Mesenchymal stem cell (in vitro differentiated cells and primary cell): ENCODE results near the gene CTSL.

ENCODE experiments used
- DNase-seq: peaks from one replicate; pipeline ENCODE4 v3.0.0-alpha.2; 2013
- H2AFZ ChIP-seq: one replicate; pipeline ENCODE4 v1.6.1; 2013; ENCODE audit warnings: low read depth, mild to moderate bottlenecking, control low read depth, inconsistent platforms, low read length, moderate library complexity
- H2AK5ac ChIP-seq: 2 replicates; pipeline ENCODE4 v1.6.1; 2013; ENCODE audit warnings: low read length, moderate library complexity, mild to moderate bottlenecking, inconsistent platforms; ENCODE audit not compliant: severe bottlenecking
- H2BK120ac ChIP-seq: one replicate; pipeline ENCODE4 v1.6.1; 2013; ENCODE audit warnings: low read depth, mild to moderate bottlenecking, inconsistent platforms, low read length, moderate library complexity
- H2BK12ac ChIP-seq, 2 experiments: one replicate each; pipeline ENCODE4 v1.6.1; 2013; ENCODE audit warnings: inconsistent platforms in 2 of 2, low read length in 2 of 2, mild to moderate bottlenecking in 2 of 2, moderate library complexity in 2 of 2, control low read depth in 1 of 2
- H2BK15ac ChIP-seq: one replicate; pipeline ENCODE4 v1.6.1; 2013; ENCODE audit warnings: mild to moderate bottlenecking, low read depth, inconsistent platforms; ENCODE audit not compliant: poor library complexity, severe bottlenecking
- H2BK5ac ChIP-seq: 2 replicates; pipeline ENCODE4 v1.6.1; 2013; ENCODE audit warnings: low read depth, mild to moderate bottlenecking, low read length, control low read depth, inconsistent platforms; ENCODE audit not compliant: poor library complexity, severe bottlenecking
- H3K14ac ChIP-seq, 2 experiments: one replicate each; pipeline ENCODE4 v1.6.1; 2013; ENCODE audit warnings: inconsistent platforms in 2 of 2, low read length in 2 of 2, control low read depth in 1 of 2, mild to moderate bottlenecking in 1 of 2, moderate library complexity in 1 of 2
- H3K18ac ChIP-seq, 2 experiments: one replicate each; pipeline ENCODE4 v1.6.1; 2013; ENCODE audit warnings: inconsistent platforms in 2 of 2, low read length in 2 of 2, control low read depth in 1 of 2, low read depth in 1 of 2, mild to moderate bottlenecking in 1 of 2
- H3K23ac ChIP-seq, 2 experiments: one replicate each; pipeline ENCODE4 v1.6.1; 2013; ENCODE audit warnings: inconsistent platforms in 2 of 2, low read length in 2 of 2, mild to moderate bottlenecking in 2 of 2, moderate library complexity in 2 of 2, control low read depth in 1 of 2
- H3K27ac ChIP-seq: 2 replicates; pipeline ENCODE4 v1.5.1; 2013; ENCODE audit warnings: mild to moderate bottlenecking, moderate library complexity, low read length, control low read depth, inconsistent platforms; ENCODE audit not compliant: poor library complexity, severe bottlenecking
- H3K27me3 ChIP-seq, 2 experiments: 2 replicates each; pipeline versions ENCODE4 v1.6.1 to v1.7.0; 2013; ENCODE audit warnings: low read length in 2 of 2, mild to moderate bottlenecking in 2 of 2, moderate library complexity in 2 of 2, control low read depth in 1 of 2, inconsistent platforms in 1 of 2; ENCODE audit not compliant: control insufficient read depth in 1 of 2, insufficient read depth in 1 of 2
- H3K36me3 ChIP-seq, 2 experiments: 2 replicates each; pipeline versions ENCODE4 v1.6.1 to v1.7.0; 2013; ENCODE audit warnings: low read length in 2 of 2, control low read depth in 1 of 2, inconsistent platforms in 1 of 2, low read depth in 1 of 2, mild to moderate bottlenecking in 1 of 2; ENCODE audit not compliant: insufficient read depth in 2 of 2, control insufficient read depth in 1 of 2
- H3K4ac ChIP-seq, 2 experiments: one replicate each; pipeline ENCODE4 v1.6.1; 2013; ENCODE audit warnings: inconsistent platforms in 2 of 2, low read length in 2 of 2, mild to moderate bottlenecking in 2 of 2, moderate library complexity in 2 of 2, control low read depth in 1 of 2, low read depth in 1 of 2
- H3K4me1 ChIP-seq: 2 replicates; pipeline ENCODE4 v1.6.1; 2013; ENCODE audit warnings: low read depth, low read length, control low read depth; ENCODE audit not compliant: control insufficient read depth, insufficient read depth
- H3K4me2 ChIP-seq: 2 replicates; pipeline ENCODE4 v1.6.1; 2013; ENCODE audit warnings: low read length, mild to moderate bottlenecking, inconsistent platforms; ENCODE audit not compliant: poor library complexity, severe bottlenecking
- H3K4me3 ChIP-seq, 2 experiments: 2 replicates each; pipeline versions ENCODE4 v1.5.1 to v1.7.0; 2013; ENCODE audit warnings: low read length in 2 of 2, mild to moderate bottlenecking in 2 of 2, control low read depth in 1 of 2, low read depth in 1 of 2; ENCODE audit not compliant: insufficient read depth in 1 of 2
- H3K79me1 ChIP-seq: replicated peaks from 2 replicates; pipeline ENCODE4 v1.6.1; 2013; ENCODE audit warnings: mild to moderate bottlenecking, control low read depth, low read length, inconsistent platforms; ENCODE audit not compliant: poor library complexity, severe bottlenecking
- H3K9ac ChIP-seq: 2 replicates; pipeline ENCODE4 v1.7.0; 2013; ENCODE audit warnings: mild to moderate bottlenecking, low read length, moderate library complexity
- H3K9me3 ChIP-seq: 2 replicates; pipeline ENCODE4 v1.7.0; 2013; ENCODE audit warnings: mild to moderate bottlenecking, low read length; ENCODE audit not compliant: control insufficient read depth
- H4K8ac ChIP-seq: one replicate; pipeline ENCODE4 v1.6.1; 2013; ENCODE audit warnings: inconsistent platforms, mild to moderate bottlenecking, low read length, moderate library complexity
- H4K91ac ChIP-seq: one replicate; pipeline ENCODE4 v1.6.1; 2013; ENCODE audit warnings: mild to moderate bottlenecking, low read length, inconsistent platforms
- WGBS: methylation state at CpG from one replicate; pipeline ENCODE4 v1.1.7; 2013; ENCODE audit warnings: mixed read lengths; 5-methylcytosine and 5-hydroxymethylcytosine counted together

Gene CTSL

DNA sequence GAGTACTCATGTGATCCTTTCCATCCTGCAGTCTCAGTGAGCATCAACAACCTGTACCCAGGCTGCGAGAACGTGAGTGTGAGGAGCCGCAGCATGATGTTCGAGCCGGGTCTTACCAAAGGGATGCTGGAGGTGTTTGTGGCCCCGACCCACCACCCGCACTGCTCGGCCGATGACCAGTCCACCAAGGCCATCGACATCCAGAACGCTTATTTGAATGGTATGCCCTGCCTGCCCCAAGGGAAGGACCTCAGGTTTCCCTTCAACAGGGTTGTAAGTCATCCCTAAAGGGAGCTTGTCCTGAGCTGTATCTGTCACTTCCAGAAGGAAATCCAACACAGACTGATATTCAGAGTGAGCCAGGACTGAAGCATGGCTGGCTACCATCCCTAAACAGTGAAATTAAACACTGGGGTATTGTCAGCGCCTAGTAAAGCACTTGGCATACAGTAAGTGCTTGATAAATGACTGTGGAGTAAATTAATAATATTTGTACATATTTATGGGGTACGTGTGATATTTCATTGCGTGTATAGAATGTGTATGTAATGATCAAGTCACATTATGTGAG is 39.3 kb upstream of the CTSL start:
- Histone ChIP-seq H3K27me3 (no peaks in the 10 kb centered on the region), H3K14ac (peak overlapping the region in 1 of 2 experiments; percentile 78), H3K23ac (no peak overlapping the region), H2AFZ (no peak overlapping the region), H3K4me2 (no peak overlapping the region), H2BK120ac (no peak overlapping the region), H3K18ac (peak overlapping the region in 1 of 2 experiments; percentile 79), H3K9me3 (peaks cover 6% of the 10 kb centered on the region), H2AK5ac (no peak overlapping the region), H3K9ac (no peak overlapping the region), H2BK5ac (no peak overlapping the region), H3K4me3 (no peak overlapping the region), H3K4ac (peak overlapping the region in 1 of 2 experiments; percentile 43), H2BK15ac (no peak overlapping the region), H4K91ac (peak overlapping the region; percentile 15), H3K27ac (no peak overlapping the region), H4K8ac (peak overlapping the region; percentile 84), H3K36me3 (peaks cover 17 to 37% of the 10 kb centered on the region in 2 experiments), H2BK12ac (peak overlapping the region in 1 of 2 experiments; percentile 58), H3K4me1 (peaks cover 11% of the 10 kb centered on the region), H3K79me1 (peaks cover 16% of the 10 kb centered on the region)
- DNase-seq, result no peak
- 98% methylated on average over 14 of the region's 14 CpGs for WGBS

DNA sequence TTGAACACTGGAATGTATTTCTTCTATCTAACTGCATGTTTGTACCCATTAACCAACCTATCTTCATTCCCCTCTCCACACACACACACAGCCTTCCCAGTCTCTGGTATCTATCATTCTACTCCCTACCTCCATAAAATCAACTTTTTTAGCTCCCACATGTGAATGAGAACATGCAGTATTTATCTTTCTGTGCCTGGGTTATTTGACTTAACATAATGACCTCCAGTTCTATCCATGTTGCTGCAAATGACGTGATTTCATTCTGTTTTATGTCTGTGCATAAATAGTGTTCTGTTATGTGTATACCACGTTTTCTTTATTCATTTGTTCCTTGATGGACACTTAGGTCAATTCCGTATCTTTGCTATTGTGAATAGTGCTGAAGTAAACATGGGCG is 38.7 kb upstream of the CTSL start:
- Histone ChIP-seq H3K4me2 (no peak overlapping the region), H3K79me1 (peaks cover 16% of the 10 kb centered on the region), H3K27me3 (no peaks in the 10 kb centered on the region), H3K27ac (no peak overlapping the region), H3K23ac (no peak overlapping the region), H3K9me3 (peaks cover 11% of the 10 kb centered on the region), H3K36me3 (peaks cover 12 to 31% of the 10 kb centered on the region in 2 experiments), H2BK12ac (no peak overlapping the region), H3K4me1 (peaks cover 11% of the 10 kb centered on the region), H2AFZ (no peak overlapping the region), H3K4me3 (no peak overlapping the region), H3K14ac (no peak overlapping the region), H4K8ac (no peak overlapping the region), H3K9ac (no peak overlapping the region), H4K91ac (no peak overlapping the region), H3K4ac (no peak overlapping the region), H2BK120ac (no peak overlapping the region), H2BK15ac (no peak overlapping the region), H3K18ac (no peak overlapping the region), H2BK5ac (no peak overlapping the region), H2AK5ac (no peak overlapping the region)
- no peak for DNase-seq
- WGBS, result 91% methylated on average over 3 of the region's 4 CpGs

DNA sequence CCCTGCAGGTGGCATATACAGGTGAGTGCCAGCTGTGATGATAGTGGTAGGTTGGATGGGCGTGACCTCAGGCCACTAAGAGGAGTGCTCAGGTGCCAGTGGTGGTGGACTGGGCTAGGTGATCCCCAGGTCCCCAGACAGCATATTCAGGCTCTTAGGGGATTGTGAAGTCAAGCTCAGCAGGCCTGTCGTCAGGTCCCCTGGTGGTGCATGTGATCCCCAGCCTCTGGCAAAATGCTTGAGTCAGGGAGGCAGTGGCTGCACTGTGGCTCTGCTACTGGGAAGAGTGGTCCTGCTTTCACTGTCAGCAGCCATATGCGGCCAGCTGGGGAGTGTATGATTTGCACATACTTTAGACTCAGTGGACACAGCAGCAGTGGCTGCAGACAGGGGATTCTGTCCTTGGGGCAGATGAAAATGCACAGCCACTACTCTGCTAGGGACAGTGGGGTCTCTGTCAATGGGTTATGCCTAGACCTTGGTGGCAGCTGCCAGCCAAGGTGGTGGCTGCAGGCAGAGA is 31.6 kb upstream of the CTSL start:
- H3K18ac ChIP-seq, result no peak overlapping the region
- no peak for DNase-seq
- H3K4me1 ChIP-seq, result peaks cover 2% of the 10 kb centered on the region
- no peak overlapping the region for H2BK12ac ChIP-seq
- no peak overlapping the region for H2BK15ac ChIP-seq
- no peak overlapping the region for H2BK120ac ChIP-seq
- H2BK5ac ChIP-seq, result no peak overlapping the region
- no peak overlapping the region for H2AK5ac ChIP-seq
- H3K23ac ChIP-seq, result no peak overlapping the region
- peaks cover 21 to 39% of the 10 kb centered on the region in 2 experiments for H3K36me3 ChIP-seq
- H3K9ac ChIP-seq, result no peak overlapping the region
- H2AFZ ChIP-seq, result no peak overlapping the region
- H3K27ac ChIP-seq, result no peak overlapping the region
- no peak overlapping the region for H4K8ac ChIP-seq
- H4K91ac ChIP-seq, result no peak overlapping the region
- H3K4ac ChIP-seq, result no peak overlapping the region
- 94% methylated on average over 3 of the region's 3 CpGs for WGBS
- H3K9me3 ChIP-seq, result peaks cover 16% of the 10 kb centered on the region
- no peak overlapping the region for H3K4me3 ChIP-seq
- H3K14ac ChIP-seq, result no peak overlapping the region
- H3K4me2 ChIP-seq, result no peak overlapping the region
- no peaks in the 10 kb centered on the region for H3K27me3 ChIP-seq
- H3K79me1 ChIP-seq, result peaks cover 22% of the 10 kb centered on the region

DNA sequence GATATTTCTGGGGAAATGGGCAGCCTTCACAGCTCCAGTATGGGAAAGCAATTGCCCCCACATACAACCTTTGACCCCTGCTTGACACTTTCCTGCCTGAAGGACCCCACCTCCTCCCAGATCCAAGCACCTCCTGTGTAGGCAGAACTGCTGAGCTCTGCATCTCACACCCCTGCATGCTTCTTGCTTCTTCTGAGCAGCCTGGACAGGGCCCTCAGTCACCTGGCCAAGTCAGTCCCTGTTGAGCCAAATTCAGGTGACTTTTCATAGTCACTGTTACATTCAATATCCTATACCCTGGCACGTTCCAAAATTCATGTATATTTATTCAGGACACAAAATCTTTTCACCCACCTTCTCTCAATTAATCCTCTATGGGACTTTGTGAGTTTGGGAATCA is 30.4 kb upstream of the CTSL start:
- H3K9me3 ChIP-seq, result peaks cover 14% of the 10 kb centered on the region
- H3K18ac ChIP-seq, result no peak overlapping the region
- no peak overlapping the region for H3K27ac ChIP-seq
- H4K91ac ChIP-seq, result no peak overlapping the region
- no peak overlapping the region for H3K4me3 ChIP-seq
- H3K9ac ChIP-seq, result no peak overlapping the region
- H2BK15ac ChIP-seq, result no peak overlapping the region
- H2BK5ac ChIP-seq, result no peak overlapping the region
- peaks cover 26% of the 10 kb centered on the region for H3K79me1 ChIP-seq
- H2BK120ac ChIP-seq, result no peak overlapping the region
- H3K4me2 ChIP-seq, result no peak overlapping the region
- H4K8ac ChIP-seq, result no peak overlapping the region
- peaks cover 2% of the 10 kb centered on the region for H3K4me1 ChIP-seq
- H3K23ac ChIP-seq, result no peak overlapping the region
- H3K14ac ChIP-seq, result no peak overlapping the region
- no peaks in the 10 kb centered on the region for H3K27me3 ChIP-seq
- H3K4ac ChIP-seq, result no peak overlapping the region
- H2AFZ ChIP-seq, result no peak overlapping the region
- H2AK5ac ChIP-seq, result no peak overlapping the region
- DNase-seq, result no peak
- peaks cover 26 to 45% of the 10 kb centered on the region in 2 experiments for H3K36me3 ChIP-seq
- no peak overlapping the region for H2BK12ac ChIP-seq
- 100% methylated on average over 1 of the region's 1 CpG for WGBS
